Thoracic aorta (tissue), 2 donors: ENCODE results near the gene TCF7L2. TPM values are rescaled to one million over a fixed set of nuclear protein-coding genes. Genes with fewer than 3 reads are reported as not detected.
"Not testable (repeated sequence)": the region's sequence is repeated elsewhere in the genome, so short reads cannot be mapped to it uniquely, and the experiment has no call there.

Experiments used
- ATAC-seq: fragments of 150-250 bp; one replicate; pipeline ENCODE4 v1.8.0; 2017; ENCODE audit warnings: low read depth; ENCODE audit not compliant: insufficient number of reproducible peaks, low FRiP score
- DNase-seq: peaks from one replicate; pipeline ENCODE4 v3.0.0-alpha.2; 2020; ENCODE audit warnings: low spot score
- H3K27ac ChIP-seq, 2 donors: fragments of 200-600 bp; sonication (generic); 1 replicate in 1 of 2; 2 replicates in 1 of 2; pipeline ENCODE4 v1.5.1; 2016; ENCODE audit warnings: mild to moderate bottlenecking in 2 of 2, moderate library complexity in 2 of 2
- H3K27me3 ChIP-seq: fragments of 200-600 bp; sonication (generic); replicated peaks from 2 replicates; pipeline ENCODE4 v1.6.0; 2016; ENCODE audit warnings: mild to moderate bottlenecking; ENCODE audit not compliant: insufficient read depth
- H3K36me3 ChIP-seq: fragments of 200-600 bp; sonication (generic); one replicate; pipeline ENCODE4 v1.5.1; 2016
- H3K4me1 ChIP-seq, 2 donors: fragments of 200-600 bp; sonication (generic); 1 replicate in 1 of 2; 2 replicates in 1 of 2; pipeline versions ENCODE4 v1.5.1 to v1.6.0; 2016; ENCODE audit warnings: low read depth in 2 of 2, mild to moderate bottlenecking in 1 of 2; ENCODE audit not compliant: control insufficient read depth in 1 of 2
- H3K4me3 ChIP-seq: fragments of 200-600 bp; sonication (generic); 2 replicates; pipeline ENCODE4 v1.5.1; 2016; ENCODE audit warnings: mild to moderate bottlenecking
- H3K9me3 ChIP-seq: fragments of 200-600 bp; sonication (generic); 2 replicates; pipeline ENCODE4 v1.5.1; 2016
- total RNA-seq, 2 donors: library from RNA; depleted of rRNA; stranded (reverse); fragments of >200 nt; gene quantifications; one replicate each; pipeline versions ENCODE4 v1.1.0 to v1.2.3, GENCODE V29; 2016
- TF ChIP-seq, protein P1 (sequence below): fragments of 200-600 bp; sonication (generic); IDR thresholded peaks from one replicate; pipeline ENCODE4 v1.5.1; 2019; ENCODE audit warnings: antibody characterized with exemption

Gene TCF7L2
- total RNA-seq, 2 donors from 2014 or later: 21.4 to 50.5 TPM

DNA sequence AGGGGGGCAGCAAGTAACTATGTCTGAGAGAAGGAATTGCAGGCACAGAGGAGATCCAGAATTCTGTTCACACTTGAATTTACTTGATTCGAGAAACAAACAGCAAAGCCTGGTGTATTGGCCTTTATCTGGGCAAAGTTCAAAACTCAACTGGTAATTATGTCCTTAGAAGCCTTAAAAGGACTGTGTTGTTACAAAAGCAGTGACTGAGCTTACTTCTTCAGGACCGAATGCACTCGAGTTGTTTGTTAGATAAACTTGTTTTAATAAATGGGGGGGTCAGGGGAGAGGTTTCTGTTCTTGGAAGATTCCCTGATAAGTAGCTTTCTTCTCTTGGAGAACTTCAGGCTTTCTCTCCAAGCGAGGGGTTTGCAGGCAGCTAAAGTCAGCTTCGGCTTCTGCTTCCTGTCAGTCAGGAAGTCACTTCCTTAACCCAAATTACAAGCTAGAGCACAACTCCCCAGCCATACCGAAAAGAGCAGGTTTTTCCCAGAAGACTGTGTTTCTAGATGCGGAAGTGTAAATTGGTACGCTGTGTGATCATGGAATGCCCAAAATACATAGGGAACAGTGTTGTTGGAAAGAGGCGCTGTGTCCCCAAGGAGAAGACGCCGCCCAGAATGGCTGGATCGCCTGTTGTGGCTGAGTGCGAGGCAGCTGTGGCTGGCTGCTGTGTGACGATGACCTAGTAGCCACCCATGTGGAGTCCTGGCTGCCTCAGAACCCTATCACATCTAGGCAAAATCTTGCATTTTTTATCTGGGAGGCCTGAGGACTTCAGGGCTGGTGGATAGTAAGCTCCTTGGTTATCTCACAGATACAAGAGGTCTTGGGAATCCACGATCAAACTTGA lies 110.4 kb downstream of the TCF7L2 start:
- ATAC-seq: no peak
- Histone ChIP-seq H3K9me3 (no peaks in the 10 kb centered on the region), H3K27ac (peak overlapping the region; percentile 90 to 91), H3K4me1 (peaks cover 34 to 97% of the 10 kb centered on the region in 2 donors), H3K27me3 (no peaks in the 10 kb centered on the region), H3K4me3 (peak overlapping the region; percentile 50), H3K36me3 (no peaks in the 10 kb centered on the region)
- TF ChIP-seq, protein P1, sequence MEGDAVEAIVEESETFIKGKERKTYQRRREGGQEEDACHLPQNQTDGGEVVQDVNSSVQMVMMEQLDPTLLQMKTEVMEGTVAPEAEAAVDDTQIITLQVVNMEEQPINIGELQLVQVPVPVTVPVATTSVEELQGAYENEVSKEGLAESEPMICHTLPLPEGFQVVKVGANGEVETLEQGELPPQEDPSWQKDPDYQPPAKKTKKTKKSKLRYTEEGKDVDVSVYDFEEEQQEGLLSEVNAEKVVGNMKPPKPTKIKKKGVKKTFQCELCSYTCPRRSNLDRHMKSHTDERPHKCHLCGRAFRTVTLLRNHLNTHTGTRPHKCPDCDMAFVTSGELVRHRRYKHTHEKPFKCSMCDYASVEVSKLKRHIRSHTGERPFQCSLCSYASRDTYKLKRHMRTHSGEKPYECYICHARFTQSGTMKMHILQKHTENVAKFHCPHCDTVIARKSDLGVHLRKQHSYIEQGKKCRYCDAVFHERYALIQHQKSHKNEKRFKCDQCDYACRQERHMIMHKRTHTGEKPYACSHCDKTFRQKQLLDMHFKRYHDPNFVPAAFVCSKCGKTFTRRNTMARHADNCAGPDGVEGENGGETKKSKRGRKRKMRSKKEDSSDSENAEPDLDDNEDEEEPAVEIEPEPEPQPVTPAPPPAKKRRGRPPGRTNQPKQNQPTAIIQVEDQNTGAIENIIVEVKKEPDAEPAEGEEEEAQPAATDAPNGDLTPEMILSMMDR: no peak
- DNase-seq: no peak

DNA sequence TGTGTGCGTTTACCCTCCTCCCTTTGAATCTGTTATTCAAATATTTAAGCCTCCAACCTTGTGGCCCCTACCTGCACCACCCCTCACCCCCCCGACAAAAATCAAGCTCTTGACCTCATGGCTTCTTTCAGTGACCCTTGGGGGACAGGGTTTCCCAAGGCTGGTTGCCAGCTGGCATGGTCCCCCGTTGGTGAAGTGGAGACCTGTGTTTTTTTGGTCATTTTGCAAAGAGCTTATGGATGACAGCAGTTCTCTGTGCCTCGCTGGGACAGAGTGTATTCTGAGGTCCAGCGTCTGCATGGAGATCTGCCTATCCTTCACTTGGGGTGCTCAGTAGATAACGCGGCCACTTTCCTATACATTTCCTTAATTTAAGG lies 111.0 kb downstream of the TCF7L2 start:
- Histone ChIP-seq H3K4me3 (peak overlapping the region; percentile 50), H3K36me3 (no peaks in the 10 kb centered on the region)

GRCh38 chr10:113061557-113061956 lies 111.5 kb downstream of the TCF7L2 start:
- Histone ChIP-seq H3K36me3 (no peaks in the 10 kb centered on the region), H3K4me1 (peaks cover 45 to 97% of the 10 kb centered on the region in 2 donors), H3K27ac (peak overlapping the region; percentile 90 to 91), H3K9me3 (no peaks in the 10 kb centered on the region), H3K27me3 (no peaks in the 10 kb centered on the region), H3K4me3 (no peak overlapping the region)
- TF ChIP-seq, protein P1: no peak
- no peak for DNase-seq
- no peak for ATAC-seq

More for the DNA sequence above, 111.0 kb downstream of the TCF7L2 start:
- no peak for DNase-seq
- Histone ChIP-seq H3K27ac (peak overlapping the region; percentile 90 to 91), H3K9me3 (no peaks in the 10 kb centered on the region), H3K27me3 (no peaks in the 10 kb centered on the region), H3K4me1 (peaks cover 40 to 97% of the 10 kb centered on the region in 2 donors)
- no peak for ATAC-seq
- TF ChIP-seq, protein P1: no peak

GRCh38 chr10:113063043-113063967 lies 113.3 kb downstream of the TCF7L2 start:
- no peak for DNase-seq
- Histone ChIP-seq H3K4me3 (no peak overlapping the region), H3K27ac (peak overlapping the region; percentile 90 to 91), H3K4me1 (peaks cover 53 to 97% of the 10 kb centered on the region in 2 donors), H3K27me3 (no peaks in the 10 kb centered on the region), H3K9me3 (no peaks in the 10 kb centered on the region), H3K36me3 (no peaks in the 10 kb centered on the region)
- no peak for ATAC-seq
- TF ChIP-seq, protein P1: no peak

GRCh38 chr10:113064039-113064438 lies 114.0 kb downstream of the TCF7L2 start:
- DNase-seq (no peak), ATAC-seq (no peak)
- H3K4me1 ChIP-seq: peaks cover 49 to 93% of the 10 kb centered on the region in 2 donors
- peak overlapping the region; percentile 90 to 91 for H3K27ac ChIP-seq
- no peaks in the 10 kb centered on the region for H3K9me3 ChIP-seq
- no peaks in the 10 kb centered on the region for H3K36me3 ChIP-seq
- H3K4me3 ChIP-seq: no peak overlapping the region
- TF ChIP-seq, protein P1: no peak
- H3K27me3 ChIP-seq: no peaks in the 10 kb centered on the region

- not testable (repeated sequence) for H3K4me3 ChIP-seq, ATAC-seq, H3K9me3 ChIP-seq, H3K36me3 ChIP-seq, DNase-seq, H3K27me3 ChIP-seq
- Histone ChIP-seq H3K27ac (peak overlapping the region; percentile 90 to 91), H3K4me1 (peaks cover 43 to 80% of the 10 kb centered on the region in 2 donors)
Observed at GRCh38 chr10:113066120-113066519, 116.1 kb downstream of the TCF7L2 start.
